Bronchial epithelial cell (primary cell): ENCODE measurements around the gene CCDC3. TPM values are rescaled to one million over a fixed set of nuclear protein-coding genes. Genes with fewer than 3 reads are reported as not detected.

Experiments used
- DNase-seq: peaks from one replicate; pipeline ENCODE4 v3.0.0-alpha.2; 2010; ENCODE audit warnings: low read depth
- FAIRE-seq: peaks from 2 replicates; lab custom pipeline; 2011; peaks lifted over from hg19 to GRCh38; lab: Jason Lieb, UNC
- H3K27me3 ChIP-seq: 2 replicates; pipeline ENCODE4 v1.5.1; 2011; ENCODE audit warnings: low read length; ENCODE audit not compliant: control insufficient read depth, insufficient read depth
- H3K36me3 ChIP-seq: 2 replicates; pipeline ENCODE4 v1.5.1; 2011; ENCODE audit warnings: low read length; ENCODE audit not compliant: control insufficient read depth, insufficient read depth
- H3K4me3 ChIP-seq: 2 replicates; pipeline ENCODE4 v1.5.1; 2011; ENCODE audit warnings: mild to moderate bottlenecking, low read depth, low read length, control low read depth
- total RNA-seq: library from RNA; depleted of rRNA; stranded (reverse); fragments of >200 nt; gene quantifications from 2 replicates; pipeline ENCODE4 v1.2.1, GENCODE V29; 2014
- TF ChIP-seq, protein P1 (sequence below): IDR thresholded peaks from 2 replicates; pipeline ENCODE4 v1.5.1; 2011; ENCODE audit warnings: mild to moderate bottlenecking, moderate library complexity, low read length, control low read depth, inconsistent platforms; ENCODE audit not compliant: insufficient read depth, severe bottlenecking

CCDC3 gene
- total RNA-seq, 1 donor from 2014 or later = 1.8 TPM

DNA sequence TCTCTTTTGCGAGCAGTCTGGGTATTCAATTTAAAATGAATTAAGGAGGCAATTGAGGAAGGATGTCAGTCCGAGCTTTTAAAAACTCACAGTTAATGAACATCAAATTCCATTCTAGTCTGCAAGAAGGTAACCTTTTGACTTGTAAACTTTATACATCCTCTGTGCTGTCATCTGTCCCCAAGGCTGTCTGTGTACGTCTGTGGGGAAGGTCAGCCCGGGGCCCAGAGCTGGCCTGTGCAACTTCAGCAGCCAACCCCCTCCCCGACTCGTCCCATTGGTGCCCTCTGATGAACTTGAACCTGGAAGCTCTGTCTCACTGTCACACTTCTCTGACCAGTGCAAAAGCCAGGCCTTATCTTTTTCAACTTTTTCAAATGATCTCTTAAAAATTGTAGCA is 80.3 kb downstream of the CCDC3 start:
- DNase-seq = no peak
- TF ChIP-seq, protein P1, sequence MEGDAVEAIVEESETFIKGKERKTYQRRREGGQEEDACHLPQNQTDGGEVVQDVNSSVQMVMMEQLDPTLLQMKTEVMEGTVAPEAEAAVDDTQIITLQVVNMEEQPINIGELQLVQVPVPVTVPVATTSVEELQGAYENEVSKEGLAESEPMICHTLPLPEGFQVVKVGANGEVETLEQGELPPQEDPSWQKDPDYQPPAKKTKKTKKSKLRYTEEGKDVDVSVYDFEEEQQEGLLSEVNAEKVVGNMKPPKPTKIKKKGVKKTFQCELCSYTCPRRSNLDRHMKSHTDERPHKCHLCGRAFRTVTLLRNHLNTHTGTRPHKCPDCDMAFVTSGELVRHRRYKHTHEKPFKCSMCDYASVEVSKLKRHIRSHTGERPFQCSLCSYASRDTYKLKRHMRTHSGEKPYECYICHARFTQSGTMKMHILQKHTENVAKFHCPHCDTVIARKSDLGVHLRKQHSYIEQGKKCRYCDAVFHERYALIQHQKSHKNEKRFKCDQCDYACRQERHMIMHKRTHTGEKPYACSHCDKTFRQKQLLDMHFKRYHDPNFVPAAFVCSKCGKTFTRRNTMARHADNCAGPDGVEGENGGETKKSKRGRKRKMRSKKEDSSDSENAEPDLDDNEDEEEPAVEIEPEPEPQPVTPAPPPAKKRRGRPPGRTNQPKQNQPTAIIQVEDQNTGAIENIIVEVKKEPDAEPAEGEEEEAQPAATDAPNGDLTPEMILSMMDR = no peak
- Histone ChIP-seq H3K27me3 (no peaks in the 10 kb centered on the region), H3K36me3 (no peaks in the 10 kb centered on the region), H3K4me3 (no peak overlapping the region)
- no peak for FAIRE-seq

DNA sequence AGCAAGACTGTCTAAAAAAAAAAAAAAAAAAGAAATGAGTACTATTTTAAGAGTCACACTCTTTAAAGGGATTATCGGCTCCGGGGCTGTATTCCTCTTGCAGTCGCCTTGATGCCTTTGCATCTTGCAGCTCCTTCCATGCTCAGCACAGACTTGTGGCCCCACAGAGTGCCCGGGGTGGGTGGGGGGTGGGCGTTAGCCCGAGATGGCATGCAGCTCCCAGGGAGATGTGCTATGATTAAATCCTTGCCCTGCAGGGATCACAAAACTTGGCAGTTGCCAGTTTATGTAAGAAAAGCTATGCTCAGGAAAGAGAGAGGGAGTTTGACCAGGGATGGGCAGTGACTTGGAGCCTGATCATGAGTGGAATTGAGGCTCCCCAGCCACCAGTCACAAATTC is 81.9 kb downstream of the CCDC3 start:
- DNase-seq = no peak
- FAIRE-seq = no peak
- Histone ChIP-seq H3K27me3 (no peaks in the 10 kb centered on the region), H3K36me3 (no peaks in the 10 kb centered on the region), H3K4me3 (no peak overlapping the region)
- TF ChIP-seq, protein P1 = no peak

DNA sequence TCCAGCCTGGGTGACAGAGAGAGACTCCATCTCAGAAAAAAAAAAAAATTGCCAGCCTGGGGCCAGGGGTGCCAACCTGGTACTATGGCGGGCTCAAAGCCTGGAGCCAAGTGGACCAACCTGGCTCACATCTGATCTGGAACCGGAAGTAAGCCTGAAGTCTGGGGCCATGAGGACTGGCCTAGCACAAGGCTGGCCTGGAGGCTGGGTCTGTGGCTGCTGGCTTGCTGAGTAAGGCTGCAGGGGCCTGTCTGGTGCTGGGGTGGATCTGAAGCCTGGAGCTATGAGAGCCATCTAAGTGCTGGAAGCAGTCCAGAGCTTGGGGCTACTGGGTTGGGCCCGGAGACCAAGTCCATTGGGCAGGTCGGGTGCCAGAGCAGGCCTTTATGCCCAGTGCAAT is 84.9 kb downstream of the CCDC3 start:
- no peaks in the 10 kb centered on the region for H3K36me3 ChIP-seq
- FAIRE-seq (no peak), DNase-seq (no peak)
- no peak overlapping the region for H3K4me3 ChIP-seq
- no peaks in the 10 kb centered on the region for H3K27me3 ChIP-seq
- TF ChIP-seq, protein P1 = no peak

DNA sequence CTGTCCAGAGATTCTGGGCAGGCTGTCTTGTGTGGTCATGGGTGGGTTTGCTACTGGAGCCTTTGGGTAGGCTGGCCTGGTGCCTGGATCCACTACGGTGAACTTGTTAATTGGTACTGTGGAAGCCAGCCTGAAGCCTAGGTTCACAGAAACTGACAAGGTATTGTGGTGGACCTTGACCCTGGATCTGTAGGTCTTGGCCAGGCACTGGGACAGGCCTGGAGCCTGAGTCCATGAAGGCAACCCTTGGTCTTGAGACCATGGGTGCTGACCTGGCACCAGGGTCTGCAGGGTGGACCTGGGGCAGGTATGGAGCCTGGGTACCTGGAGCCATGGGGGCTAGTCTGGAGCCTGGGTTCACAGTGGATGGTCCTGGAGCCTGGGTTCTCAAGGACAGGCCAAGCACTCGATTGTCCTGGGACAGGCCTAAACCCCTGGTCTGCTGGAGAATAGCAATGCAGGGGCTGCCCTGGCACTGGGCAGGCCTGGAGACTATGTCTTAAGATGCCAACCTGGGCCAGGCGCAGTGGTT is 85.8 kb downstream of the CCDC3 start:
- Histone ChIP-seq H3K36me3 (no peaks in the 10 kb centered on the region), H3K27me3 (no peaks in the 10 kb centered on the region), H3K4me3 (no peak overlapping the region)
- DNase-seq = no peak
- TF ChIP-seq, protein P1 = no peak
- FAIRE-seq = no peak

DNA sequence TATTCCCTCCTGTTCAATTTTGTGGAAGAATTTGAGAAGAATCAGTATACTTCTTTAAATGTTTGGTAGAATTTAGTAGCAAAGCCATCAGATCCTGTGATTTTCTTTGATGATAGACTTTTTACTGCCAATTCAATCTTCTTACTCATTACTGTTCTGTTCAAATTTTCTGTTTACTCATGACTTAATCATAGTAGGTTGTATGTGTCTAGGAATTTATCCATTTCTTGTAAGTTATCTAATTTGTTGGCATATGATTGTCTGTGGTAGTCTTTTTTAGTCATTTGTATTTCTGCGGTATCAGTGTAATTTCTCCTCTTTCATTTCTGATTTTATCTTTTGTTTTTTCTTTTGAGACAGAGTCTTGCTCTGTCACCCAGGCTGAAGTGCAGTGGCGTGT is 87.4 kb downstream of the CCDC3 start:
- peak; percentile 78 for DNase-seq
- TF ChIP-seq, protein P1 = no peak
- FAIRE-seq = no peak

DNA sequence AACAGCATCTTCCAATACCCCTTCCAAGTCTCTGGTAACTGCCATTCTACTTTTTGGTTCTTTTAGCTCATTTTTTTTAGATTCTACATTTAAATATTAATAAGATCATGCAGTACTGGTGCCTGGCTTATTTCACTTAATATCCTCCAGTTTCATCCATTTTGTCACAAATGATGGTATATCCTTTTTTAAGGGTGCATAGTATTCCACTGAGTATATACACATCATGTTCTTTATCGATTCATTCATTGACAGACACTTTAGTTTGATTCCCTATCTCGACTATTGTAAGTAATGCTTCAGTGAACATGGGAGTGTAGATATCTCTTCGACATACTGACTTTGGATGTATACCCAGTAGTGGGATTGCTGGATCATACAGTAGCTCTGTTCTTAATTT is 89.7 kb downstream of the CCDC3 start:
- H3K4me3 ChIP-seq = no peak overlapping the region
- no peaks in the 10 kb centered on the region for H3K27me3 ChIP-seq
- H3K36me3 ChIP-seq = no peaks in the 10 kb centered on the region
- DNase-seq (no peak), FAIRE-seq (no peak)
- TF ChIP-seq, protein P1 = no peak

More for the DNA sequence above, 87.4 kb downstream of the CCDC3 start:
- Histone ChIP-seq H3K4me3 (no peak overlapping the region), H3K27me3 (no peaks in the 10 kb centered on the region), H3K36me3 (no peaks in the 10 kb centered on the region)
